GM12874 (cell line): ENCODE results near the gene TNNT3.

Experiments
- TF ChIP-seq, protein P1 (sequence below): IDR thresholded peaks from 2 replicates; pipeline ENCODE4 v1.5.1; 2011; ENCODE audit warnings: low read depth, mild to moderate bottlenecking, control low read depth, low read length, moderate library complexity; ENCODE audit not compliant: insufficient read depth

TNNT3 gene

DNA sequence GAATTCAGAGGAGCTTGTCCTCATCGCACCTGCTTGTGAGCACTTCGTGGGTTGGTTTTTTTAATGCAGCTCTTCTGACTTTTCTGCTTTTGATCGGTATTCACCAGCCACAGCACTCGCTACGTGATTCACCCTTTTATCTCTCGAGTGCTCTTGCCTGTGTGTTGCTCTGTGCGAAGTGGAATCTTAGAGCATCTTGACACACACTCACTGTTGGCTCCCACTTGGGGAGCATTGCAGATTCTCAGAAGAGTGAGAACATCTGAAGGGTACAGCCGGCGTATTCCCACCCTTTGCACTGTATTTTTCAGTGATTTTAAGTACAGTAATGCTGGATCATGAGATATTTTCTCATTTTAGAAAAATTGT lies 10.9 kb downstream of the TNNT3 start:
- TF ChIP-seq, protein P1, sequence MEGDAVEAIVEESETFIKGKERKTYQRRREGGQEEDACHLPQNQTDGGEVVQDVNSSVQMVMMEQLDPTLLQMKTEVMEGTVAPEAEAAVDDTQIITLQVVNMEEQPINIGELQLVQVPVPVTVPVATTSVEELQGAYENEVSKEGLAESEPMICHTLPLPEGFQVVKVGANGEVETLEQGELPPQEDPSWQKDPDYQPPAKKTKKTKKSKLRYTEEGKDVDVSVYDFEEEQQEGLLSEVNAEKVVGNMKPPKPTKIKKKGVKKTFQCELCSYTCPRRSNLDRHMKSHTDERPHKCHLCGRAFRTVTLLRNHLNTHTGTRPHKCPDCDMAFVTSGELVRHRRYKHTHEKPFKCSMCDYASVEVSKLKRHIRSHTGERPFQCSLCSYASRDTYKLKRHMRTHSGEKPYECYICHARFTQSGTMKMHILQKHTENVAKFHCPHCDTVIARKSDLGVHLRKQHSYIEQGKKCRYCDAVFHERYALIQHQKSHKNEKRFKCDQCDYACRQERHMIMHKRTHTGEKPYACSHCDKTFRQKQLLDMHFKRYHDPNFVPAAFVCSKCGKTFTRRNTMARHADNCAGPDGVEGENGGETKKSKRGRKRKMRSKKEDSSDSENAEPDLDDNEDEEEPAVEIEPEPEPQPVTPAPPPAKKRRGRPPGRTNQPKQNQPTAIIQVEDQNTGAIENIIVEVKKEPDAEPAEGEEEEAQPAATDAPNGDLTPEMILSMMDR, result no peak

DNA sequence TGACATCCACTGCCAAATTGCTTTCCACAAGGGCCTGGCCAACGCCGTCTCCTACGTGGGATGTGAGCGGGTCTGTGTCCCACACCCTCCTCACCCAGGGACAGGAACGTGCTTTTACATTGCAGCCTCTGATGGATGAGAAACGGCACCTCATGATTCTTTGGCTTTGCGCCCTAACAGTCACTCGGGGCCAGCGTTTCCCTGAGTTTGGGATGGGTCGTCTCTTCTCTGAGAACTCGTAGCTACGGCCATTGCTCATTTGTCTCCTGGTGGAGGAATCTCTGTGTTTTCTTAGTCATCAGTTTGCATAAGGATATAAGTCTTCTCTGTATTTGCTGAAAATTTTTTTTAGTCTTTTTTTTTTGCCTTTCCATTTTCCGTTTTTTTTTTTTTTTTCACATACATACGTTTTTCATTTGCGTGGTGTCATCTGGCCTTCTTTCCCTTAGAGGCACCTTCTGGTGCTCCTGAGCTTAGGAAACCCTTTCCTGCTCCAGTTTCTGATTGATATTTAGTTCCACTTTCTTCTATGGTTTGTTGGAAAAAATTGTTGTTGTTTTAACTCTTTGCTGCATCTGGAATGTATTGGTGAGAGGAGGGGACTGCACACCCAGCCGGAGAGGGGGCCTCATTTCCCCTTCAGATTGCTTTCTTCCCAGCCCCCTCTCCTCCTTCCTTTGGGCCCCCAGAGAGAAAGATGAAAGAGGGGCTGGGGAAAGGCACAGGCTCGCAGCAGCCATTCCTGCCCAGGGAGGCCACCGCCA lies 12.0 kb downstream of the TNNT3 start:
- TF ChIP-seq, protein P1, result no peak

DNA sequence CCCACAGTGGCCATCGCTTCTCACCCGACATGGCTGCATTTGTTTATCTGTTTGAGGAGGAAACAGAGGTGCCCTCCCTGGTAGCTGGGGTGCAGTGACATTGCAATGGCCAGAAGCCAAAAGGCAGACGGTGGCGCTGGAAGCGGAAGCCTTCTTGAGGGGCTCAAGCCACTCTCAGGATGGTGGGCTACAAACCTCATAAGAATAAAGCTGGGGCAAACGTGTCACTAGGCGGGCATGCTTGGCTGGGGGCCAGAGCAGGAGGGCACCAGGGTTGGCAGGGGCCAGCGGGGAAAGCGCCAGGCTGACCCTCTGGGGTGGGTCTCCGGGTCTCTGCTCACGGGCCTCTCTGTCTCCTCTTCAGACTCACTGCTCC lies 12.6 kb downstream of the TNNT3 start:
- TF ChIP-seq, protein P1, result no peak

DNA sequence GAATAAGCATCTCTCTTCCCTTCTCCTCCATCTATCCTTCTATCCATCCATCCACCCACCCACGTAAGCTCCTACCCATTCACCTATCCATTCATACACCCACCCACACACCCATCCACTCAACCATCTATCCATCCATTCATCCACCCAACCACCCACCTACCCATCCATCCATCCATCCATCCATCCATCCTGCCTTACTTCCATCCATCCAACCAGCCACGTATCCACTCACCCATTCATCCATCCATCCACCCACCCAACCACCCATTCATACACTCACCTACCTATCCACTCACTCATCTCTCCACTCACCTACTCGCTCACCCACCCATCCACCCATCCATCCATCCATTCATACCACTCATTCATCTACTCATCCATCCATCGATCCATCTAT lies 13.2 kb downstream of the TNNT3 start:
- TF ChIP-seq, protein P1, result no peak

DNA sequence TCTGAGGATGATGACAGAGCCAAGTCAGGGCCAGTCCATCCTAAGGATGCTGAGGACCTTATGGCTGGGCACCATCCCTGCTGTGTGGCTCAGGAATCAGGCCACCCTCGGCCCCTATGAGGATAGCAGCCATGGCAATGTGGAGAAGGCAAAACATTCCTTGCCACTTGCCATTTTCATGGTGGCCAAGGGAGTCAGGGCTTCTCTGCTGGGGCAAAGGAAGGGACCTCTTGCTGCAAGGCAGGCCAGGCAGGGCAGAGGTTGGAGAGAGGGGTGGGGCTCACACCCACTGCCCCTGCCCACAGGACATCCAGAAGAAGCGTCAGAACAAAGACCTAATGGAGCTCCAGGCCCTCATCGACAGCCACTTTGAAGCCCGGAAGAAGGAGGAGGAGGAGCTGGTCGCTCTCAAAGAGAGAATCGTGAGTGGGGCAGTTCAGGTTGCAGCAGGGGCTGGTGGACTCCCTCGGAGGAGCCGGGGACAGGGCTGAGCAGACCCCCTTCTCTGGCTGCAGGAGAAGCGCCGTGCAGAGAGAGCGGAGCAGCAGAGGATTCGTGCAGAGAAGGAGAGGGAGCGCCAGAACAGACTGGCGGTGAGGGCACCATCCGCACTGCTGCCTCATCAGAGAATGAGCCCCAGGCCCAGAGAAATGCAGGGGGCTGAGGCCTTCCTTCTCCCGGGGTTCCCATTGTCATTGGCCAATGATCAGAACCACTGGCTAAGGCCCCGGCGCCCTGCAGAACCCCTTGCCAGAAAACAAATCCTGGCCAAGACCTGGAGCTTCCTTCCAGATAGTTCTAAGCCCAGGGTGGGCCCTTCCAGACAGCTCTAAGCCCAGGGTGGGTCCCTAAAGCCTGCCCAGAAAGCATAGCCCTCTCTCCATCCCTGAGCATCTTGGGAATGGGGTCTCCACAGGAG lies 14.2 kb downstream of the TNNT3 start:
- TF ChIP-seq, protein P1, result no peak

DNA sequence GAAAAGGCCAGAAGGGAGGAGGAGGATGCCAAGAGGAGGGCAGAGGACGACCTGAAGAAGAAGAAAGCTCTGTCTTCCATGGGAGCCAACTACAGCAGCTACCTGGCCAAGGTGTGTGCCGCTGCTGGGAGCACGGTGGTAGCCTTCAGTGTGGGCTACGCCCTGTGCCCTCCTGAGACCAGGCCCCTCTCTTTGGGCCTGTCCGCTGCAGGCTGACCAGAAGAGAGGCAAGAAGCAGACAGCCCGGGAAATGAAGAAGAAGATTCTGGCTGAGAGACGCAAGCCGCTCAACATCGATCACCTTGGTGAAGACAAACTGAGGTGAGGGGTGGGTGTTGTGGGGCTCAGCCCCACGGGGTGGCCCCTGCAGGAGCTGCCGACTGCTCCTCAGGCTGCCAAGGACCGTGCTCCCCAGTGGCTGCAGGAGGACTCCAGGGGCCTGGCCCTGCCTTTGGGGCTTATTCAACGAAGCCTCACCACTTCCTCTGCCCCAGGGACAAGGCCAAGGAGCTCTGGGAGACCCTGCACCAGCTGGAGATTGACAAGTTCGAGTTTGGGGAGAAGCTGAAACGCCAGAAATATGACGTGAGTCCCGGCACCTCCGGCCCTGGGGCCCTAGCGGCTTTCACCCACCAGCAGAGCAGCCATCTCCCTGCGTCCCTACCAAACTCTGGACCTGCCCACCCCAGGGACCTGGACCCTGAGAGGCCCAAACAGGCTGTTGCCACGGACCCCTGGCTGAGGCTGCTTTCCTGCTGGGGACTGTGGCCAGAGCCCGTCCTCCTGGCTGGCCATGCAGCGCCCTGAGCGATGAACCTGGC lies 15.0 kb downstream of the TNNT3 start:
- TF ChIP-seq, protein P1, result no peak
